Measurements from ENCODE around the gene LPAR3. TPM values are rescaled to one million over a fixed set of nuclear protein-coding genes. Genes with fewer than 3 reads are reported as not detected.

Gene LPAR3
- total RNA-seq, 4 donors from 2014 or later = 13.0 to 19.0 (median 14.5) TPM

GRCh38 chr1:84855691-84856630, 37.0 kb downstream of the LPAR3 start:
- 72 to 79% methylated on average over 10 of the region's 10 CpGs for WGBS, 2 donors
- TF ChIP-seq POLR2A (IDR thresholded peaks at IDR 0.05) = no peak
- no peak for TF ChIP-seq CTCF (IDR thresholded peaks at IDR 0.05)
- H3K4me3 ChIP-seq (ENCODE audit: low read depth, poor library complexity, severe bottlenecking) = no peak overlapping the region
- DNase-seq (ENCODE audit: low spot score in 2 of 2) = no peak
- intact Hi-C loops (cut with DNase I; ENCODE audit: low total_unique reads) = no loop called here

GRCh38 chr1:84855168-84855567, 37.8 kb downstream of the LPAR3 start:
- WGBS, 2 donors = 70 to 74% methylated on average over 3 of the region's 3 CpGs
- intact Hi-C loops (cut with DNase I; ENCODE audit: low total_unique reads) = no loop called here

GRCh38 chr1:84853741-84854721, 39.0 kb downstream of the LPAR3 start:
- WGBS, 2 donors = 57 to 62% methylated on average over 2 of the region's 2 CpGs
- intact Hi-C loops (cut with DNase I; ENCODE audit: low total_unique reads) = no loop called here
- no peak overlapping the region for H3K4me3 ChIP-seq (ENCODE audit: low read depth, poor library complexity, severe bottlenecking)
- TF ChIP-seq POLR2A (IDR thresholded peaks at IDR 0.05) (no peak), CTCF (IDR thresholded peaks at IDR 0.05) (no peak)
- peak in 1 of 2 donors; percentile 31 for DNase-seq (ENCODE audit: low spot score in 2 of 2)

More at GRCh38 chr1:84855168-84855567, 37.8 kb downstream of the LPAR3 start:
- TF ChIP-seq CTCF (IDR thresholded peaks at IDR 0.05) = no peak
- TF ChIP-seq POLR2A (IDR thresholded peaks at IDR 0.05) = no peak
- no peak for DNase-seq (ENCODE audit: low spot score in 2 of 2)
- H3K4me3 ChIP-seq (ENCODE audit: low read depth, poor library complexity, severe bottlenecking) = no peak overlapping the region

GRCh38 chr1:84851839-84852238, 41.2 kb downstream of the LPAR3 start:
- intact Hi-C loops (cut with DNase I; ENCODE audit: low total_unique reads) = no loop called here
- TF ChIP-seq CTCF (IDR thresholded peaks at IDR 0.05) (no peak), POLR2A (IDR thresholded peaks at IDR 0.05) (no peak)
- H3K4me3 ChIP-seq (ENCODE audit: low read depth, poor library complexity, severe bottlenecking) = no peak overlapping the region
- 77 to 81% methylated on average over 8 of the region's 8 CpGs for WGBS, 2 donors
- no peak for DNase-seq (ENCODE audit: low spot score in 2 of 2)

- no peak overlapping the region for H3K4me3 ChIP-seq (ENCODE audit: low read depth, poor library complexity, severe bottlenecking)
- 74 to 90% methylated on average over 7 of the region's 7 CpGs for WGBS, 2 donors
- intact Hi-C loops (cut with DNase I; ENCODE audit: low total_unique reads) = no loop called here
- TF ChIP-seq POLR2A (IDR thresholded peaks at IDR 0.05) = no peak
- no peak for TF ChIP-seq CTCF (IDR thresholded peaks at IDR 0.05)
- no peak for DNase-seq (ENCODE audit: low spot score in 2 of 2)
Observed at GRCh38 chr1:84849357-84849975, 43.5 kb downstream of the LPAR3 start.
